Thymus (tissue), 11 donors: ENCODE measurements around the gene CIAO2B. TPM values are rescaled to one million over a fixed set of nuclear protein-coding genes. Genes with fewer than 3 reads are reported as not detected.
"Not testable (repeated sequence)": the region's sequence is repeated elsewhere in the genome, so short reads cannot be mapped to it uniquely, and the experiment has no call there.

ENCODE experiments used
- DNase-seq, 9 donors: peaks; one replicate each; pipeline ENCODE4 v3.0.0-alpha.2; 2013; ENCODE audit warnings: low spot score in 9 of 9, low read depth in 6 of 9, missing footprints in 1 of 9
- H3K27ac ChIP-seq, 2 donors: one replicate each; pipeline ENCODE4 v1.5.1; 2013; ENCODE audit warnings: control low read depth in 1 of 2, low read depth in 1 of 2, low read length in 1 of 2, mild to moderate bottlenecking in 1 of 2, moderate library complexity in 1 of 2
- H3K27me3 ChIP-seq, 2 donors: one replicate each; pipeline ENCODE4 v1.5.1; 2013; ENCODE audit warnings: low read length in 1 of 2; ENCODE audit not compliant: control insufficient read depth in 2 of 2, insufficient read depth in 1 of 2
- H3K36me3 ChIP-seq, 2 donors: one replicate each; pipeline ENCODE4 v1.5.1; 2013; ENCODE audit warnings: low read length in 1 of 2, mild to moderate bottlenecking in 1 of 2, moderate library complexity in 1 of 2; ENCODE audit not compliant: control insufficient read depth in 2 of 2, insufficient read depth in 2 of 2
- H3K4me1 ChIP-seq, 2 donors: one replicate each; pipeline ENCODE4 v1.5.1; 2013; ENCODE audit warnings: low read length in 2 of 2; ENCODE audit not compliant: control insufficient read depth in 2 of 2, insufficient read depth in 2 of 2
- H3K4me3 ChIP-seq, 2 donors: one replicate each; pipeline ENCODE4 v1.5.1; 2013; ENCODE audit warnings: low read length in 2 of 2, control low read depth in 1 of 2, mild to moderate bottlenecking in 1 of 2
- H3K9me3 ChIP-seq, 2 donors: one replicate each; pipeline ENCODE4 v1.5.1; 2013; ENCODE audit warnings: low read length in 1 of 2, mild to moderate bottlenecking in 1 of 2; ENCODE audit not compliant: control insufficient read depth in 2 of 2, insufficient read depth in 1 of 2
- WGBS: extraction: QIAGEN DNeasy Blood & Tissue Kit; methylation state at CpG from one replicate; pipeline ENCODE4 v1.1.7; 2013; 5-methylcytosine and 5-hydroxymethylcytosine counted together
- polyA plus RNA-seq: library from polyadenylated mRNA; stranded (reverse); fragments of 200-250 nt; gene quantifications from one replicate; pipeline ENCODE4 v1.2.3, GENCODE V29; 2013
- total RNA-seq: library from RNA; stranded (reverse); fragments of 120-200 nt; gene quantifications from one replicate; pipeline ENCODE4 v1.2.4, GENCODE V29; 2013
- donor health status: healthy.

CIAO2B gene
- total and polyA plus RNA-seq, 2 donors: 118 to 141 TPM

DNA sequence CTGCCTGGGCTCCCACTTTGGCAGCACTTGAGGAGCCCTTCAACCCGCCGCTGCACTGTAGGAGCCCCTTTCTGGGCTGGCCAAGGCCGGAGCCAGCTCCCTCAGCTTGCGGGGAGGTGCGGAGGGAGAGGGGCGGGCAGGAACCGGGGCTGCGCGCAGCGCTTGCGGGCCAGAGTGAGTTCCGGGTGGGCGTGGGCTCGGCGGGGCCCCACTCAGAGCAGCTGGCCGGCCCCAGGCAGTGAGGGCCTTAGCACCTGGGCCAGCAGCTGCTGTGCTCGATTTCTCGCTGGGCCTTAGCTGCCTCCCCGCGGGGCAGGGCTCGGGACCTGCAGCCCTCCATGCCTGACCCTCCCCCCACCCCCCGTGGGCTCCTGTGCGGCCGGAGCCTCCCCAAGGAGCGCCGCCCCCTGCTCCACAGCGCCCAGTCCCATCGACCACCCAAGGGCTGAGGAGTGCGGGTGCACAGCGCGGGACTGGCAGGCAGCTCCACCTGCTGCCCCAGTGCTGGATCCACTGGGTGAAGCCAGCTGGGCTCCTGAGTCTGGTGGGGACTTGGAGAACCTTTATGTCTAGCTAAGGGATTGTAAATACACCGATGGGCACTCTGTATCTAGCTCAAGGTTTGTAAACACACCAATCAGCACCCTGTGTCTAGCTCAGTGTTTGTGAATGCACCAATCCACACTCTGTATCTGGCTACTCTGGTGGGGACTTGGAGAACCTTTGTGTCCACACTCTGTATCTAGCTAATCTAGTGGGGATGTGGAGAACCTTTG is 40.1 kb upstream of the CIAO2B start:
- H3K27ac ChIP-seq, H3K4me3 ChIP-seq, H3K4me1 ChIP-seq, H3K9me3 ChIP-seq, H3K36me3 ChIP-seq, DNase-seq: not testable (repeated sequence)
- WGBS: 96% methylated on average over 32 of the region's 32 CpGs
- H3K27me3 ChIP-seq: peaks cover 0 to 33% of the 10 kb centered on the region in 2 donors

- Histone ChIP-seq H3K36me3 (no peaks in the 10 kb centered on the region), H3K27me3 (peaks cover 0 to 29% of the 10 kb centered on the region in 2 donors), H3K4me3 (no peak overlapping the region), H3K9me3 (no peaks in the 10 kb centered on the region), H3K4me1 (no peaks in the 10 kb centered on the region), H3K27ac (no peak overlapping the region)
- 96% methylated on average over 6 of the region's 6 CpGs for WGBS
- no peak for DNase-seq
These were observed 39.5 kb upstream of the CIAO2B start for GRCh38 chr16:66973716-66974115.

GRCh38 chr16:66972983-66973382 is 38.8 kb upstream of the CIAO2B start:
- no peaks in the 10 kb centered on the region for H3K36me3 ChIP-seq
- H3K4me1 ChIP-seq: no peaks in the 10 kb centered on the region
- 93% methylated on average over 9 of the region's 9 CpGs for WGBS
- peaks cover 0 to 29% of the 10 kb centered on the region in 2 donors for H3K27me3 ChIP-seq
- no peak overlapping the region for H3K4me3 ChIP-seq
- H3K9me3 ChIP-seq: no peaks in the 10 kb centered on the region
- no peak overlapping the region for H3K27ac ChIP-seq
- no peak for DNase-seq

- no peaks in the 10 kb centered on the region for H3K4me1 ChIP-seq
- no peak overlapping the region for H3K4me3 ChIP-seq
- no peaks in the 10 kb centered on the region for H3K36me3 ChIP-seq
- WGBS: 89% methylated on average over 10 of the region's 10 CpGs
- peaks cover 0 to 21% of the 10 kb centered on the region in 2 donors for H3K27me3 ChIP-seq
- no peaks in the 10 kb centered on the region for H3K9me3 ChIP-seq
- no peak for DNase-seq
- H3K27ac ChIP-seq: no peak overlapping the region
These were observed 36.8 kb upstream of the CIAO2B start for GRCh38 chr16:66970775-66971720.

DNA sequence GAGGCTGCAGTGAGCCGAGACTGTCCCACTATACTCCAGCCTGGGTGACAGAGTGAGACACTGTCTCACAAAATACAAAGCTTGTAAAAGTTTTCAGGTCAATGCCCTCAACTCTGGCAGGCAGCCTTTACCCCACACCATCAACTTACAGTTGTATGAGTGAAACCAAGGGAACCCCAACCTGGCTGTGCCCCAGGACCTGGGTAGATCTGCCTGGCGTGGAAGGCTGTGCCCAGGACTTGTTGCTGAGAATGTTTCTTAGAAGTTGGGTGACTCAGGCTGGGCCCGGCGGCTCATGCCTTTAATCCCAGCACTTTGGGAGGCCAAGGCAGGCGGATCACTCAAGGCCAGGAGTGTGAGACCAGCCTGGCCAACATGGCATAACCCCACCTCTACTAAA is 34.6 kb upstream of the CIAO2B start:
- Histone ChIP-seq H3K27me3 (peaks cover 0 to 21% of the 10 kb centered on the region in 2 donors), H3K27ac (no peak overlapping the region), H3K9me3 (no peaks in the 10 kb centered on the region), H3K4me3 (no peak overlapping the region), H3K4me1 (no peaks in the 10 kb centered on the region), H3K36me3 (no peaks in the 10 kb centered on the region)
- DNase-seq: no peak
- 94% methylated on average over 5 of the region's 5 CpGs for WGBS

DNA sequence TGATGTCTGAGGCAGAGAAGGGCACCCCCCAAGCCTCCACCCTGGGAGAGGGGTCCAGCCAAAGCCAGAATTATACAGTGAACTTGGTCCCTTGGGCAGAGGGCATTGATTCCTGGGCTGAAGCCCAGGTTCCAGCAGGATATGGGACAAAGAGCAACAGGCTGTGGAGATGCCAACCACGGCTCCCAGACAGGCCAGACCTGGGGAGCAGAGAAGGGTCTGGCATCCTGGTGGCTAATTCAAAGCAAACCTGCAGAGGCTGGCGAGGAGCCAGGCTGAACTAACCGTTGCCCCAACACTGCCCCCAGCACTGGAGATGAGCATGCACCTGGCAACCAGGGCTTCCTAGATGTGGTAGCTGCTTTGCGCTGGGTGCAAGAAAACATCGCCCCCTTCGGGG is 29.8 kb upstream of the CIAO2B start:
- no peak for DNase-seq
- Histone ChIP-seq H3K4me3 (no peak overlapping the region), H3K27me3 (peaks cover 0 to 17% of the 10 kb centered on the region in 2 donors), H3K9me3 (no peaks in the 10 kb centered on the region), H3K4me1 (peaks cover 0 to 5% of the 10 kb centered on the region in 2 donors), H3K27ac (no peak overlapping the region), H3K36me3 (no peaks in the 10 kb centered on the region)
- 56% methylated on average over 6 of the region's 6 CpGs for WGBS

DNA sequence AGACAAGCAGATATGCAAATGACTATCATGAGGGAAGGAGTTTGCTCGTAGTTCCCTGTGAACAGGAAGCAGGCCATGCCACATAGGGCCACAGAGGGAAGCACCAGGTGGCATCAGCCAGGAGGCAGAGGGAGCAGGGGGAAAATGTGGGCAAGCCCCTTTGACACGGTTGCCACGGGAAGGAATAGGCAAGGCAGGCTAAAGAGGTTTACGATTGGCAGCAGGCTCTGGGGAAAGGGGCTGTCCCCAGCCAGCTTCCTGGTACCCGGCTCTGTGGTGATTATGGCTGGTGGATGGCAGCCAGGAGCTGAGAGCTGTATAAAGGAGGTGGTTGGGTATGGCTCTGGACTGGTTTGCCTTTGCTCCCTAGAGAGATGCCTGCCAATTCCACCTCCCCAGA is 27.7 kb upstream of the CIAO2B start:
- no peaks in the 10 kb centered on the region for H3K9me3 ChIP-seq
- peaks cover 0 to 5% of the 10 kb centered on the region in 2 donors for H3K4me1 ChIP-seq
- 19% methylated on average over 5 of the region's 5 CpGs for WGBS
- no peak overlapping the region for H3K27ac ChIP-seq
- no peak overlapping the region for H3K4me3 ChIP-seq
- no peak for DNase-seq
- H3K27me3 ChIP-seq: peaks cover 0 to 22% of the 10 kb centered on the region in 2 donors
- no peaks in the 10 kb centered on the region for H3K36me3 ChIP-seq

GRCh38 chr16:66961065-66961744 is 27.0 kb upstream of the CIAO2B start, which contains the start of gene CES3:
TSS of gene CES3 (plus strand) at chr16:66961266. CDS start at chr16:66961308, 42 bp downstream.
- Histone ChIP-seq H3K4me3 (no peak within 1 kb of the TSS), H3K27ac (no peak within 1 kb of the TSS)

More at GRCh38 chr16:66961065-66961744, 27.0 kb upstream of the CIAO2B start, which contains the start of gene CES3:
- WGBS: 83% methylated on average over 16 of the region's 16 CpGs
- peaks cover 0 to 5% of the 10 kb centered on the region in 2 donors for H3K4me1 ChIP-seq
- H3K9me3 ChIP-seq: no peaks in the 10 kb centered on the region
- H3K27me3 ChIP-seq: peaks cover 0 to 17% of the 10 kb centered on the region in 2 donors
- DNase-seq: peak in 7 of 9 donors; percentile 27 to 64 (median 44)
- no peaks in the 10 kb centered on the region for H3K36me3 ChIP-seq
